Measurements from ENCODE around the gene ANTXR2. TPM values are rescaled to one million over a fixed set of nuclear protein-coding genes. Genes with fewer than 3 reads are reported as not detected.

ANTXR2 gene
- total RNA-seq, 1 experiment from 2014 or later = 31.0 TPM

GRCh38 chr4:79979785-79980437 lies 93.1 kb downstream of the ANTXR2 start:
- no peak for TF ChIP-seq CTCF (IDR thresholded peaks at IDR 0.05; ENCODE audit: unreplicated experiment)
- intact Hi-C loops (cut with micrococcal nuclease) = no loop called here
- H3K27me3 Mint-ChIP-seq (ENCODE audit: insufficient read depth, unreplicated experiment) = no peaks in the 10 kb centered on the region
- ChIA-PET CTCF (interaction anchor here (0.6 to 1.0 kb wide), 2 partner anchors 83 to 122 kb away, joined by 3 read pairs; no protein-coding TSS in a partner anchor), POLR2A (interaction anchor here (0.8 kb wide), 1 partner anchor 1191 kb away, joined by 4 read pairs; no protein-coding TSS in a partner anchor)
- no peaks in the 10 kb centered on the region for H3K9me3 Mint-ChIP-seq (ENCODE audit: unreplicated experiment)
- H3K4me3 Mint-ChIP-seq (ENCODE audit: unreplicated experiment) = no peak overlapping the region
- no TSS peak for BruUV-seq (replicated peaks)
- peaks cover 28% of the 10 kb centered on the region for H3K36me3 Mint-ChIP-seq (ENCODE audit: insufficient read depth, unreplicated experiment)
- H3K27ac Mint-ChIP-seq (ENCODE audit: low read depth, unreplicated experiment) = no peak overlapping the region
- no peaks in the 10 kb centered on the region for H3K4me1 Mint-ChIP-seq (ENCODE audit: insufficient read depth, unreplicated experiment)
- DNase-seq (ENCODE audit: unreplicated experiment) = no peak

- no peak overlapping the region for H3K4me3 Mint-ChIP-seq (ENCODE audit: unreplicated experiment)
- DNase-seq (ENCODE audit: unreplicated experiment) = no peak
- H3K9me3 Mint-ChIP-seq (ENCODE audit: unreplicated experiment) = no peaks in the 10 kb centered on the region
- no peak for TF ChIP-seq CTCF (IDR thresholded peaks at IDR 0.05; ENCODE audit: unreplicated experiment)
- H3K4me1 Mint-ChIP-seq (ENCODE audit: insufficient read depth, unreplicated experiment) = no peaks in the 10 kb centered on the region
- H3K27me3 Mint-ChIP-seq (ENCODE audit: insufficient read depth, unreplicated experiment) = no peaks in the 10 kb centered on the region
- no TSS peak for BruUV-seq (replicated peaks)
- H3K36me3 Mint-ChIP-seq (ENCODE audit: insufficient read depth, unreplicated experiment) = peaks cover 42% of the 10 kb centered on the region
- intact Hi-C loops (cut with micrococcal nuclease) = no loop called here
- POLR2A ChIA-PET = no interaction called here
- H3K27ac Mint-ChIP-seq (ENCODE audit: low read depth, unreplicated experiment) = peak overlapping the region; percentile 57
- CTCF ChIA-PET = no interaction called here
These were observed 95.7 kb downstream of the ANTXR2 start for GRCh38 chr4:79977131-79977840.

- no peaks in the 10 kb centered on the region for H3K27me3 Mint-ChIP-seq (ENCODE audit: insufficient read depth, unreplicated experiment)
These were observed 108.4 kb downstream of the ANTXR2 start for GRCh38 chr4:79964400-79965211.

More at GRCh38 chr4:79964400-79965211, 108.4 kb downstream of the ANTXR2 start:
- H3K27ac Mint-ChIP-seq (ENCODE audit: low read depth, unreplicated experiment) = no peak overlapping the region
- BruUV-seq (replicated peaks) = no TSS peak
- CTCF ChIA-PET = interaction anchor here (1.5 kb wide), 1 partner anchor 23 kb away, joined by 3 read pairs; no protein-coding TSS in a partner anchor
- no peak overlapping the region for H3K4me3 Mint-ChIP-seq (ENCODE audit: unreplicated experiment)
- peaks cover 11% of the 10 kb centered on the region for H3K36me3 Mint-ChIP-seq (ENCODE audit: insufficient read depth, unreplicated experiment)
- POLR2A ChIA-PET = no interaction called here
- H3K9me3 Mint-ChIP-seq (ENCODE audit: unreplicated experiment) = no peaks in the 10 kb centered on the region
- intact Hi-C loops (cut with micrococcal nuclease) = no loop called here
- TF ChIP-seq CTCF (IDR thresholded peaks at IDR 0.05; ENCODE audit: unreplicated experiment) = no peak
- no peak for DNase-seq (ENCODE audit: unreplicated experiment)
- no peaks in the 10 kb centered on the region for H3K4me1 Mint-ChIP-seq (ENCODE audit: insufficient read depth, unreplicated experiment)
